Stimulated activated CD8-positive, alpha-beta memory T cell treated with anti-CD3 and anti-CD28 coated beads, Interleukin-12 subunit alpha, Interleukin-12 subunit beta, amount 100 ng/mL, for 24 hours (primary cell): Measurements from ENCODE around the gene KCNMB2.
"Not testable (repeated sequence)": the region's sequence is repeated elsewhere in the genome, so short reads cannot be mapped to it uniquely, and the experiment has no call there.

Source experiments
- DNase-seq: peaks from one replicate; pipeline ENCODE4 v3.0.0-alpha.2; 2020; ENCODE audit errors: extremely low read depth

The KCNMB2 gene

DNA sequence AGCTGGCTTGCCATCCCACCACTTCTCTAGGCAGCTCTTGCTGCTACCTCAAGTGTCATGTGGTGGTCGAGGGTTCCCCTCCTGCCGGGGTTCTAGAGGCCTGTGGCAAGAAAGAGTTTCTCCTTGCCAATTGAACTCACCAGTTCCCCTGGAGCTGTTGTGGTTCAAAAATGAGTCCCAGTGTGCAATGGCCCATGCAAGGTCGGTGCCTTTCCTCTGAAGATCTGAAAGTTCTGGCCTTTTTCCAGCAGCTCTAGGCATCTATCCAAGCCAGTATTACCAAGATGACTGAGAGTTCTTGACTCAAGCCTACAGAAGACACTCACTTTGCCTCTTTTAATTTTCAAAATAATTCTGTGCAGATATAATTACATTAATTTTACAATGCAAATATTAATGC lies 163.6 kb downstream of the KCNMB2 start:
- no peak for DNase-seq

DNA sequence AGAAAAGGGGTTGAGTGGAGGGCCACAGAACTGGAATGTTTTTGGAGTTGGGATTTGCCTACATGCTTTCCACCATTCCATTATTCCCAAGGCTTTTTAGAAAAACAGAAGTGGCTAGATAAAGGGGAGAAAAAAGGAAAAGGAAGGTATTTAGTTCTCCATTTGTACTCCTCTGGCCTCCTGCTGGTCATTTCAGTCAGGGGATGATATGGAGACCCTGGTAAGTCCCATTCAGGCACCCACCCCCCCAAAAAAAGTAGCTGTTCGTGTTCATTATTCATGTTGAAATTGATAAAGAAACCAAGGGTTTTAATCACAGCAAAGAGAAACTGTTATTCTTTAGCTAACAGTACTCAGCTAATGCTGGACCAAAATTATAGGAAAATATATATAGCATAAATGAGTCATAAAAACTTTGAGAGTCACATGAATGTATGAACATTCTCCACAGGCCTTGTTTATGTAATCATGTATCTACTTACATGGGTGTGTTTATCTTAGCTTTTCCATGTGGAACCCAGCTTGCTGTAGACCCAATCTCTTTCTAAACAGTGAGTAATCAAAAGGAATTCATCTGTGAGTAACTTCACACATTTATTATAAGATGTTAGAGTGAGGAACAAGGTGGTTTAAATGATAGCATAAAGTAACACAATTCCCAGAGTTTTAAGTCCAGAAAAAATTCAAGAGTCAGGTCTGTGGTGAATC lies 167.2 kb downstream of the KCNMB2 start:
- DNase-seq, result no peak

DNA sequence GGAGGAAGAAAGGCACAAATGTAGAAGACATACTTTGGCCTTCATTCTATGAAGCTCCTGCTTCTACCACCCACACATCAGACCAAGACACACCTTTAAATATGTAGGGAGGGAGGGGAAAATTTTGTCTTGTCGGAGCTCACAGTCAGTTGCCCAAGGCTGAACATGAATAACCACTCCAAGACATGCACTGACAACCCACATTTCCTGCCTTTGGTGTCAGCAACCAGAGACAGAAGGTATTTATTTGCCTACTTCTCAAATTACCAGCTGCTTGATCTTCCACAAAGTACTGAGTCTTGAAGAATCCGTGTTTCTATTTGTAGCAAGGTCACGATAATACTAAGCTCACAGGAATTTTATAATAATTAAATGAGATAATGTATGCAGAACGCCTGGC lies 169.7 kb downstream of the KCNMB2 start:
- DNase-seq, result no peak

DNA sequence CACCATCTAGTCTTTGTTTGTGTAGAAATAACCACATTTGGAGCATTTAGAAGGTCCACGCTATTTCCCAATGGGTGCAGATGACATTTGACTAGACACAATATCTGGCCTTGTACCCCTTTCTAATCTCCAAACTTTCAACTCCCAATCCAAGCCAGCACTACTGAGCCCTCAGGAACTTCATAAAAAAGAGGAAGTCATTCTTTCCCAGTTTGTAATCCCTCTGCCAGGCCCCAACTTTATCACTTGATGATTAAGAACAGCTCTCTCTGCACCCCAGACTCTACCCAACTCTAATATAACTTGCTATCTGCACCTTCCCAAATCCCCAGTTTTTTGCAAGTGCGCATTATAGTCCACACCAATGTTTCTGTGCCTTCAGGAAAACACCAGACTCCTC lies 170.2 kb downstream of the KCNMB2 start:
- no peak for DNase-seq

DNA sequence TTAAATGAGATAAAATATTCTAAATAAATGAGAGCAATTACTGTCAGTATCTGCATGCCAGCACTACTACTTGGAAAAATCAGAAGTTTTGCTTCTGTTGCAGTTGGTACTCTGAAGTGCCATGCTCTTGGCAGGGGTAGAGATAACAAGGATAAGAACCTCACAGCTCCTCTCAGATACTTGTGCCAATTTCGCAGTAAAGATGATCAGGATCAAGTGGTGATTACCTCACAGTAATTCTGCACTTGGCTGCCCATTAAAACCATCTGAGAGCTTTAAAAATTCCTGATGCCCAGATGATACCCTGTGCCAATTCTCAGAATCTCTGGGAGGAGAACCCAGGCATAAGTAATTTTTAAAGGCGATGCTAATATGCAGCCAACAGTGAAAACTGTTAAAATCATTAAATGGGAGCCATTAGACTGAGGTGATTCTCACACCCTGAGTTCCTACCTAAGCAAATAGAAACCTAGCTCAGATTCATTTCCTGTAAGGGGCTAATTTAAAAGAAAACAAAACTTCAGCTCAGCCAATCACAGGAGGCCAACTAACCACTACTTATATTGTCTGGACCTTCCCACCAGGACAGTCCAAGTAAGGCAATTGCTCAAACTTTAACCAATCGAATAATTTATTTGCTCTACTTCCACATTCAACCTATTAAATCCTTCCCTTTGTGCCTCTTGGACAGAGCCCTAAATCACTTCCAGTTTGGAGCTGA lies 171.2 kb downstream of the KCNMB2 start:
- no peak for DNase-seq

DNA sequence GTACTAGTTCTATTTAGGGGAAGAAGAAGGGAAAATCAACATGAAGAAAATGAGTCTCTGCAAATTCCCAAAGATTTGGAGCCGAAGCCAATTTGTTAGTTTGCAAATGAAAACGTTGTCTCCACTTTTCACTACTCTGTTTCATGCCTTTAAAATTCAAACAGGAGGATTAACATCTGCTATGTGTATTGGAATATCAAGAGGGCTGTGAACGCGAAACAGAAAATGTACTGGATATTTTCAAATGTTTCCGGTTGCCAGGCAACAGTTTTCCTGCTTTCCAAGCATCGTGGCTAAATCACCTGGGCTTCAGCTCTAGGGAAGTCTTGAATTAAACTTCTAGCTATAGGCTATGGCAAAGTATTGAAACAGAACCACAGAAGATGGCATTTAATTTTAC lies 172.8 kb downstream of the KCNMB2 start:
- DNase-seq, result no peak

DNA sequence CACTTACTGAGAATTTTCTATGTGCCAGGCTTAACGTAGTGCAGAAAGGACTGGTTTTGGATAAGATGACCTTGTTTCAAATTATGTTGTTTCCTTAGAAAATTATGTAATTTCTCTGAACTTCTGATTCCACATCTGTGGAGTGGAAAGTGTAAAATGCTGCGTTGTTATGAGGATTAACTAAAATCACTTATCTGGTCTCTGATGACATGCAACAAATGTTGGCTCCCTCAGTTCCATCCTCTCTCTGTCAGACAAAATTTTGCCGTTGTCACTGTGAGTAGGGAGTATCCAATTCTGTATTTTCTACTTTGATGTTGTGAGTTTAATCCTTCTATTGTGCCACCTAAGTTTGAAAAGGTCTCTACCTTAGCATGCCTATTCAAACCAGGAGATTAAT lies 175.5 kb downstream of the KCNMB2 start:
- DNase-seq, result no peak

DNA sequence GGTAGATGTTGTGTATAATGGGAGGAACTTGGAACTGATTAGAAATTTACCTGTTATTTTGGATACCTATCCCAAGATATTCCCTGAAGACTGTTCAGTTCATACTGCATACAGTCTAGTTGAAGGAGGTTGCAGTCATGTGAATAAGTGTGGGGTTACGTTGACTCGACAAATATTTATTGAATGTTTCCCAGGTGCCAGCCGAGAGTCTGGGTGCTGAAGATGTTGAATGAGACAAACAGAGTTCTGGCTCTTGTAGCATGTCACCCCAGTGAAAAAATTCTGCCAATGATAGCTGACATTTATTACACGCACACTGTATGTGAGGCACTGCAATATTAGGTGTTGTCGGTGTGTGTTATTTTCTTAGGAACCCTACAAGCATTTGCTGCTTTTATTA lies 176.0 kb downstream of the KCNMB2 start:
- no peak for DNase-seq

DNA sequence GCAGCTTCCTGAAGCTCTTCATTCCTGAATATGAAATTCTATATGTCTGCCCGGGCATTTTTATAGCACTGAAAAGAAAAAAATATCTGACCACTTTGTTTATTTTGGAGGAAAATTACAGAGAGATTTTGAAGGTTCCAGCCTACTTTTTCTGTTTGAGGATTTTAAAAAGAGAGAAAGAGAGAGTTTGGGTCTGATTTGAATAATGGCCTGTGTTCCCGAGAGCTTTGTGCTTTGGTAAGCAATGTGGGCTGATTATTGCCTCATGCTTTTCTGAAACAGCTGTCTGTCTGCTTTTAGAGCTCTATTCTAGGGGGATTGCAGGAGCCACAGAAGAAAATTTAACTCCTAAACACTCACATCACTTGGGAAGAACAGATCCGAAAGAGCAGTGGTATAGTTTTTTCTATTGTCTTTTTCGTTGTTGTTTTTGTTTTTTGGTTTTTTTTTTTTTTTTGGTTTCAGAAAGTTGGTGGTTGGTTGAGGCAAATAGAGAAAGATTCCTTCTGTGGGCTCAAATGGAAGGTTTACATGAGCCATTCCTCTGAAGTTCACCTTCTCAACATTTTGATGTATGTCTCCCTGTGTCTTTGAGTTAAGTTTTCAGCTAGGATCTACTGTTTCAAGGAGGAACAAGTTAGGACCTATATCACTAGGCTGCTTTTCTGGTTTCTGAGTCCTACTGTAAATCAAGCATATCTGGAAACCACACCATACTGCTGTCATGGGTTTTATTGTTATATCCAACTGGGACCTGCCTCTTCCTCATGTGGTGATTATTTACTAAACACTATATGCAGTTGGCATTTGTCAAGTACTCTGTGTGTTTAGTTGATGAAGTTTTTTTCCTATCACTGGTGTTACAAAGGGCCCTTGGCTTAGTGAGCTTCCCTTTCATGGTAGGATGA lies 178.9 kb downstream of the KCNMB2 start:
- no peak for DNase-seq

DNA sequence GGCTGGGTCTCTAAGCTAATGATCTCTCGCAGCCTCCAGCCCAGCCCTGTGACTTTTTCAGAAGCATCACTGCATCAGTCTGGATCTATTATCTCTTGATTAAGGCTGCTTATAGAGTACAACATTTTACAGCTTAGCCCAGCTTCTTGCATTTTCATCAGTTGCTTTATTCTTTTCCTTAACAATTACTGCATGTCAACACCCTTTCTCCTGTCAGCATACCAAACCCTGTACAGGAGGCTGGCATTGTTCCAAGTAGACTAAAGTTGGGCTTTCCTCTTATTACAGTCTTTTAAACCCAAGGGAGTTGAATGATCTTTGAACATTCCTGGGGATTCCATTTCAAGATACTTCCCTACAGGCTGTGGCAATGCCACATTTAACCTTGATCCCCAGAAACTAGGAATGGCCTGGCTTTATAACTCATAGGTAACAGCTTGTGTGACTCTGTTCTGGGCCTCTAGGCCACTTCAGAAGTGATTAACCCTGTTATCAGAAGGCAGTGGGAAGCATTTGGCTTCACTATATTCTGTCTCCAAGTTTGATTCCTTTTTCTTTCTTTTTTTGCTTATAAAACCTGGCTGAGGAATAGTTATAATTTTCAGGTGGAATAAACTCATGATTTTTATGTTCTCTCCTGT lies 182.9 kb downstream of the KCNMB2 start:
- DNase-seq, result no peak

DNA sequence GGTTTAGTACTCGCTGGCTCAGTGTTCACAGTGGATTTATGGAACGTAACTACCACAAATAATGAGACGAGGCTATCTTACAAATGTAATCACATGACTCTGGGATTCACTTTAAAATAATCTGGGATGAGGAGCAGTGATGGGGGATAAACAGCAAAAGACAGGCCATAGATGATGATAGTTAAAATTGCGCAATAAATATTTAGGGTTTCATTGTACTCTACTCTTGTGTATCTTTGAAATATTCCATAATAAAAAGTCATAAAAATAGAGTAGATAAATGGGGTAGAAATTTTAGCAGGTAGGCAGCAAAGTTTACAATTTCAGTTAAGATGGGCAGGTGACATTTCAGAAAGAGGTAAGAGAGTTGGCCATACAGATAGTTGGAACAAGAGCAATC lies 196.6 kb downstream of the KCNMB2 start:
- DNase-seq, result no peak

DNA sequence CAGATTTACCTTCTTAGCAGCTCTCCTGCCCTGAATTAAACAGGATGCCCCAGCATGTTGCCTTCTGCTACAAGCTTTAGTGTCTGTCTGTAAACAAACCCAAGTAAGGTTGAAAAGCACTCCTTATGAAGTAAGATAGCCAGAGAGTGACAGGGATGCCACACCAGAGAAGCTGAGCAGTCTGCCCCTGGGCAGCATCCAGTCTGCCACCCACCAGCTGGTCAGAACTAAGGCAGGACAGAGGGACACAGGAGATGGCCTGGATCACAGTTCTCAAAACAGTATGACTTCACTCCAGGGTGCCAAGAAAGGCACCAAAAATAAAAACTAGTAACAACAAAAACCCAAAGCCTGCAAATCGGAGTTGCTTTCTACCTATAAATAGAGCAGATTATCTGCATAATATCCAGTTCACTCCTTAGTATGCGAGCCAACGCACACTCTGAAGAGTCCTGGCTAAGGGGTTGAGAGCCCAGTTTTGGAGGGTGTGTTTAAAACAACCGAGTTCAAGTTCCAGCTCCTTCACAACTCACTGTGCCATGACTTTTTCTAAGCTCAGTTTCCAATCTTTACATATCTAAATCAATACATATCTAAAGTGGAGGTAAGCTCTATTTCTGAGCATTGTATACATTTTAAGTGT lies 198.9 kb downstream of the KCNMB2 start:
- DNase-seq, result no peak

DNA sequence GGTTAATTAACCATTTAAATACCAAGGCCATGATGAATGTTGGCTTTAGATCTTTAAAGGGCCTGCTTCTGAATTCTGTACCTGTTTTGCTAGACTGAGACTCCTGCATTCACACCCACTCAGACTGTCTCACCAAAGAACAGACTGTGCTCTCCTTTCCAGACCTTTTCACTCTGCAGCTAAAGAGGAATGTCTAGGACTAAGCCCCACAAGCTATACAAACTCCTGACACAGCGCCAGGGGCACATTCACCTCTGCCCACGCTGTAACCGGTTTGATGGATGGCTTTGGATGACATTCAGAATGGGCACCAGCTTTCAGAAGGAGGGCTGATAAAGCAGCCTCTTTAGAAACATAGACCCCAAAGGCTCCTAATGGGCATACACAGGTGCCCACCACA lies 200.1 kb downstream of the KCNMB2 start:
- DNase-seq, result no peak

DNA sequence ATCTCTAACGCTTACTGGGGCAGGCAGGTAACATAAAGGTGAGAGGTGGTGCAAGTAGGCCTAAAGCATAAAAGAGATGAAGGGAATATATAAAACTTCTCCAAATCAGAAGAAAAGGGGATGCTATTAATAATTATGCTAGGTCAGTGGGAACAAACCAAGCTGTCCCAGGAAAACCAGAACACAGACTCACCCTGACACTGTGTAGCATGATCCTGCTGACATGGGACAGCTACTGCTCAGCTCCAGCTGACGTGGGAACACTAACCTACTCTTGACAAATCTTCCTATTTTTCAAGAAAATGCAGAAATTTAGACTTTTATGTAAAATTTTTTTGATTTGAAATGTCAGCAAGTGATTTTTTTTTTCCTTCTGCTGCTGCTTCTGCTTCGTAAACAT lies 203.5 kb downstream of the KCNMB2 start:
- no peak for DNase-seq

DNA sequence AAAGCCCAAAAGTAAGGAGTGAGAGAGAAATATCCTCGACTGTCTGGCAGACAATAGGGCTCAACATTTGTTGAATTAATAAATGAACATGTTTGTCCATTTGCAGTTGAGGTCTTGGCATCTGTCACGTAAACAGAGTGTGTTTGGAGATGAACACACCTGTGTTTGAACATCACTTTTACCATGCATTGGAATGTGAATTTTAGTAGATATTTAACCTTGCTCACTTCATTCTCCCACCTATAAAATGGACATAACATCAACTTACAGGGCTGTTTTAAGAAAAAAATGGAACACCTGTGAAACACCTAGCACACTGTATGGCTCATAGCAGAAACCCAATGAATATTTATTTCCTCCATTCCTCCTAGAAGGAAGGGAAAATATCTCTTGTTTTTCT lies 204.8 kb downstream of the KCNMB2 start:
- no peak for DNase-seq

DNA sequence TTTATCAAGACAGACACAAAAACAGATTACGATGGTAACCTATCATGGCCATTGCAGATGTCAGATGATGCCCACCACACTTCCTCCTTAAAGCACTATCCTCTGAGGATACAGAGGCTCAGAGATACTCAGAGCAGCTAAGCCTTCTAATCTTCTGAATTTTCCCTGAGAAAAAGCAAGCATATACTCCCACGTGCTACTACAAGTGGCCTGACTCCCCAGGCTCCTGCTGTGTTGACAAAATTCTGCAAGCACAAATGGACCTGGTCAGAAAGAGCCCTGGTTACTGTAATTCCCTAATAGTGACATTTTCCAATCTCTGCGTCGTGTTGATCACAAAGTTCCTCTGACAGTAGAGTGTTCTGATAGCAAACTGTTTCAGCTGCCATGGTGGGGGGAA lies 207.1 kb downstream of the KCNMB2 start:
- DNase-seq, result no peak

DNA sequence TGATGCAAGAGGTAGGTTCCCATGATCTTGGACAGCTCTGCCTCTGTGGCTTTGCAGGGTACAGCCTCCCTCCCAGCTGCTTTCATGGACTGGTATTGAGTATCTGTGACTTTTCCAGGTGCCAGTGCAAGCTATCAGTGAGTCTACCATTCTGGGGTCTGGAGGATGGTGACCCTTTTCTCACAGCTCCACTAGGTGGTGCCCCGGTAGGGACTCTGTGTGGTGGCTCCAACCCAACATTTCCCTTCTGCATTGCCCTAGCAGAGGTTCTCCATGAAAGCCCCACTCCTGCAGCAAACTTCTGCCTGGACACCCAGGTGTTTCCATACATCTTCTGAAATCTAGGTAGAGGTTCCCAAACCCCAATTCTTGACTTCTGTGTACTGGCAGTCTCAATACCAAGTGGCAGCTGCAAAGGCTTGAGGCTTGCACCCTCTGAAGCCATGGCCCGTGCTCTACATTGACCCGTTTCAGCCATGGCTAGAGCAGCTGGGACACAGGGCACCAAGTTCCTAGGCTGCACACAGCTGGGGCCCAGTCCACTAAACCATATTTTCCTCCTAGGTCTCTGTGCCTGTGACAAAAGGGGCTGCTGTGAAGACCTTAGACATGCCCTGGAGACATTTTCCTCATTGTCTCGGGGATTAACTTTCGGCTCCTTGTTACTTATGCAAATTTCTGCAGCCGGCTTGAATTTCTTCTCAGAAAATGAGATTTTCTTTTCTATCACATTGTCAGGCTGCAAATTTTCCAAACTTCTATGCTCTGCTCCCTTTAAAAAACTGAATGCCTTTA lies 209.8 kb downstream of the KCNMB2 start:
- DNase-seq, result not testable (repeated sequence)

DNA sequence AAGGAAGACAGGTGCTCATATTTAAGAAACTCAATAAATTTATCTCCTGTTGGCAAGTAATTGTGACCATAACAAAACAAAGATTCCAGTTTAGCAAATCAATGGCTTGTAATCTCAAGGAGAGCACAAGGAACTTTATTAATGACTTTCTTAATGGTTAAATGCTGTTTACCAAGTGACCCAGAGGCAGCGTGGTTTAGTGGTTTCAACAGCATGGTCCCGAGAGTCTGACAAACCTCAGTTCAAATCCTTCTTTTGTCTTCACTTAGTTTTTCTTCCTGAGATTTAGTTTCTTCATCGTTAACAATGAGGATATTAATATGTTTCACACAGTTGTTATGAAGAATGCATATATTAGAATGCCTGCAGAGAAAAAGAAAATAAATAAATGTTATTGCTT lies 212.6 kb downstream of the KCNMB2 start:
- no peak for DNase-seq

DNA sequence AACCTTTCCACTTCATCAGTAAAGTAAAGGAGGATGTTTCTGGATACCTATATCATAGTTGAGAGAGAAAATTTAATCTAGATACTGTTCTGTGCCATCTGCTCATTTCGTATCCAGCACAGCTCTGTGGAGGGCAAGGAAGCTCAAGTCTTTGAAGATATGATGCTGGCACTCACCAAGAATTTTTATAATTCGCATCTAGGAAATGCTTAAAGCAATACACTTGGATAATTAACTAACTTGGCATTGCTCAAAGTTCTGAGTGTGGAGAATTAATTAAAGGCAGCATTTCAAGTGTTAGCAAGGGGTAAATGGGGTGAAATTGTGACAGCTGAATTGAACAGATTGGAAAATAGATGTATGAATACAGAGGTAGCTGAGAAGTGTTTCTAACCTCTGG lies 213.2 kb downstream of the KCNMB2 start:
- no peak for DNase-seq

DNA sequence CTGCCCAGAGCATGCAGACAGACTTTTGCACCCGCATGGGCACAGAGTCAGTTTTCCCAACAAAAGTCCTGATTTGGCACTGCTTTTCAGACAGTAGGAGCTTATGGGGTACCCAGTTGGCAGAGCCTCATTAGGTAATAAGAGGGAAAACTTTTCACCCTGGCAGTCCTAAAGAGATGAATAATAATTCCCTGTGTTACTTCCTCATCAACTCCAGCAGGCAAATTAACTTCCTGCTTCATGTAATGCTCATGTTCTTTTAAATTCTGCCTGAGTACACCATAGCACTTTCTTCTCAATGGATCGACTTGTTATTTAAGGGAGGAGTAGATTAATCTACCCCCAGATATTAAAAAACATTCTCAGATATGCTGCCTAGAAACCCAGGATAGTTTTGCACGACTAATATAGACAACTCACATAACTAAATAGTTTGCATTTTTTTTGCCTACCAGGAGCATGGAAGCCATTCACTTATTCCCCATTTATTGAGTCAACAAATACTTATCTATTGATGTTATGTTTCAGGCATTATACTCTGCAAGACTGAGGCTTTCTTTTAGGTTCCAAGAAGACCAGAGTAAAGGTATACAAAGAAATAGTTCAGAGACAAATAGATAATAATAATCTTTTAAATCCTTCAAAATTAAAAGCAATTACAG lies 214.5 kb downstream of the KCNMB2 start:
- DNase-seq, result no peak
